Measurements from ENCODE around the gene NPAS1. TPM values are rescaled to one million over a fixed set of nuclear protein-coding genes. Genes with fewer than 3 reads are reported as not detected.

NPAS1 gene
- total and polyA plus RNA-seq, 2 of the 8 experiments (the other 6 are each of a cell fraction or from before 2014, with no cell fraction given) = 9.9 to 13.9 TPM

- TF ChIP-seq CHD7 (IDR thresholded peaks at IDR 0.05; ENCODE audit: insufficient replicate concordance, low read length) (no peak), CTCF (IDR thresholded peaks at IDR 0.05; ENCODE audit: control extremely low read depth in 1 of 3, insufficient read depth in 1 of 3, low read depth in 1 of 3, low read length in 3 of 3) (no peak), CHD2 (IDR thresholded peaks at IDR 0.05; ENCODE audit: low read length) (no peak), BCL11A (IDR thresholded peaks at IDR 0.05; ENCODE audit: low read depth in 2 of 2, low read length in 2 of 2) (no peak), E2F6 (IDR thresholded peaks at IDR 0.05) (no peak), ASH2L (IDR thresholded peaks at IDR 0.05; ENCODE audit: low read length) (no peak), RNF2 (IDR thresholded peaks at IDR 0.05; ENCODE audit: borderline replicate concordance, low read depth, low read length, missing control alignments, poor library complexity, severe bottlenecking) (no peak)
Observed at GRCh38 chr19:47075179-47075810, 55.7 kb downstream of the NPAS1 start (continued).
